ENCODE results near the gene PPFIBP1. TPM values are rescaled to one million over a fixed set of nuclear protein-coding genes. Genes with fewer than 3 reads are reported as not detected.

Gene PPFIBP1
- total and polyA plus RNA-seq, 2 of the 8 experiments (the other 6 are each of a cell fraction or from before 2014, with no cell fraction given), result 7.7 to 31.3 TPM

- H3K27me3 ChIP-seq (replicated peaks in 1 of 4; ENCODE audit: control insufficient read depth in 3 of 4, extremely low read depth in 1 of 4, insufficient read depth in 3 of 4, low read length in 3 of 4), result no peaks in the 10 kb centered on the region
- no peak overlapping the region for H3K27ac ChIP-seq (ENCODE audit: low read depth, low read length)
- H3K18ac ChIP-seq (ENCODE audit: extremely low read depth, low read length), result no peak overlapping the region
- no peak overlapping the region for H2AK5ac ChIP-seq (ENCODE audit: low read depth, low read length)
- no peaks in the 10 kb centered on the region; the same call in 1 of the 2 replicates for H3K23me2 ChIP-seq (ENCODE audit: low read depth, low read length)
- H3K79me1 ChIP-seq (ENCODE audit: low read depth, low read length), result no peaks in the 10 kb centered on the region
- ChIA-PET CTCF (ENCODE audit: partially characterized antibody) (no interaction called here), POLR2A (ENCODE audit: partially characterized antibody) (no interaction called here)
- H3K23ac ChIP-seq (ENCODE audit: insufficient read length), result no peak overlapping the region
- H4K91ac ChIP-seq (replicated peaks; ENCODE audit: insufficient read length, low read length), result no peak overlapping the region
- WGBS, 2 experiments (ENCODE audit: extremely low coverage in 1 of 2, insufficient coverage in 1 of 2, insufficient read length in 1 of 2, insufficient replicate concordance in 2 of 2, low coverage in 1 of 2, low lambda C conversion rate in 2 of 2, missing lambda C conversion rate in 1 of 2), result 95% methylated on average over 3 of the region's 3 CpGs; no CpG with 5 or more reads in 1 of the 2 experiments
- no peak overlapping the region for H2AFZ ChIP-seq (ENCODE audit: low read length)
- H3K14ac ChIP-seq (ENCODE audit: insufficient read length), result no peak overlapping the region
- no peak overlapping the region for H2BK5ac ChIP-seq (ENCODE audit: low read depth, low read length)
- H3K9me3 ChIP-seq (ENCODE audit: insufficient read depth in 2 of 2, low read depth in 1 of 2, low read length in 1 of 2), result no peaks in the 10 kb centered on the region
- no peak for FAIRE-seq
- no peak overlapping the region for H3K56ac ChIP-seq (replicated peaks; ENCODE audit: insufficient read length, low read depth, low read length)
- H2BK120ac ChIP-seq (replicated peaks; ENCODE audit: low read depth, low read length), result no peak overlapping the region
- peaks cover 0 to 6% (median 1%) of the 10 kb centered on the region in 4 experiments; a peak in 1 of 8 replicates for H3K36me3 ChIP-seq (ENCODE audit: control insufficient read depth in 2 of 4, insufficient read depth in 4 of 4, low read length in 3 of 4)
- H4K20me1 ChIP-seq (replicated peaks in 1 of 2; ENCODE audit: control insufficient read depth in 1 of 2, insufficient read depth in 2 of 2, low read length in 2 of 2), result no peaks in the 10 kb centered on the region
- no peak for TF ChIP-seq SIX5 (IDR thresholded peaks at IDR 0.05; ENCODE audit: low read depth, low read length)
- no peak for TF ChIP-seq NRF1 (IDR thresholded peaks at IDR 0.05; ENCODE audit: low read depth, low read length)
- H2BK20ac ChIP-seq (ENCODE audit: low read length), result no peak overlapping the region
- H3K4me2 ChIP-seq (ENCODE audit: insufficient read depth in 1 of 2, low read depth in 2 of 2, low read length in 2 of 2), result no peak overlapping the region
- no peak overlapping the region for H2BK15ac ChIP-seq (ENCODE audit: low read length)
- no peaks in the 10 kb centered on the region for H3K79me2 ChIP-seq (ENCODE audit: control insufficient read depth in 1 of 2, insufficient read depth in 2 of 2, low read length in 2 of 2)
- no peak overlapping the region for H3K4ac ChIP-seq (replicated peaks; ENCODE audit: insufficient read length, low read depth, low read length)
- H3K4me3 ChIP-seq (ENCODE audit: extremely low read depth in 1 of 4, insufficient read depth in 2 of 4, low read depth in 3 of 4, low read length in 4 of 4), result no peak overlapping the region
- no peak overlapping the region for H4K5ac ChIP-seq (ENCODE audit: insufficient read length, low read depth, low read length)
- no peak overlapping the region for H2BK12ac ChIP-seq (ENCODE audit: low read depth, low read length)
- no peak for DNase-seq (ENCODE audit: low read depth in 1 of 2, low spot score in 2 of 2)
- H3K4me1 ChIP-seq (replicated peaks in 1 of 4; ENCODE audit: control insufficient read depth in 3 of 4, insufficient read depth in 4 of 4, low read length in 3 of 4), result no peaks in the 10 kb centered on the region
- no peak overlapping the region for H3K9ac ChIP-seq (replicated peaks in 1 of 4; ENCODE audit: extremely low read depth in 1 of 4, low read depth in 3 of 4, low read length in 3 of 4)
- no peak overlapping the region for H4K8ac ChIP-seq (ENCODE audit: extremely low read depth, insufficient read depth, low read length)
Observed at GRCh38 chr12:27665704-27666103, 141.7 kb downstream of the PPFIBP1 start.

All from H1 (cell line).